BJ (cell line): Measurements from ENCODE around the gene RANBP17. TPM values are rescaled to one million over a fixed set of nuclear protein-coding genes. Genes with fewer than 3 reads are reported as not detected.

Experiments
- CTCF ChIA-PET: fragments of 350-600 bp; formaldehyde crosslinking; extraction: SDS; loops from one replicate; lab custom pipeline; 2021; ENCODE audit warnings: antibody characterized with exemption, inconsistent platforms; lab: Yijun Ruan, JAX
- POLR2A ChIA-PET: fragments of 300-600 bp; sonication (Branson Sonifier 250); formaldehyde crosslinking; extraction: SDS; loops from one replicate; lab custom pipeline; 2021; ENCODE audit warnings: antibody characterized with exemption; lab: Charles Lee
- DNase-seq: peaks from one replicate; pipeline ENCODE4 v3.0.0-alpha.2; 2011; ENCODE audit warnings: low read depth
- H3K27me3 ChIP-seq: 2 replicates; pipeline ENCODE4 v1.6.0; 2011; ENCODE audit warnings: low read length; ENCODE audit not compliant: control insufficient read depth, insufficient read depth
- H3K36me3 ChIP-seq: 2 replicates; pipeline ENCODE4 v1.5.1; 2011; ENCODE audit warnings: low read length; ENCODE audit not compliant: control insufficient read depth, insufficient read depth
- H3K4me3 ChIP-seq: 2 replicates; pipeline ENCODE4 v1.5.1; 2011; ENCODE audit warnings: low read depth, mild to moderate bottlenecking, control low read depth, low read length
- CTCF ChIP-seq: IDR thresholded peaks from 2 replicates; pipeline ENCODE4 v1.5.1; 2011; ENCODE audit warnings: low read depth, mild to moderate bottlenecking, control low read depth, inconsistent platforms, low read length, moderate library complexity; ENCODE audit not compliant: insufficient read depth
- polyA plus RNA-seq: library from polyadenylated mRNA; depleted of rRNA; stranded (reverse); fragments of >200 nt; gene quantifications from 2 replicates; pipeline ENCODE4 v1.2.3, GENCODE V29; 2011

RANBP17 gene
- polyA plus RNA-seq, 1 experiment, result 10.5 TPM

- Histone ChIP-seq H3K36me3 (no peaks in the 10 kb centered on the region), H3K27me3 (no peaks in the 10 kb centered on the region), H3K4me3 (no peak overlapping the region)
- no peak for TF ChIP-seq CTCF
- POLR2A ChIA-PET, result no interaction called here
- DNase-seq, result no peak
- CTCF ChIA-PET, result no interaction called here
These were observed 131.7 kb downstream of the RANBP17 start for GRCh38 chr5:170993476-170993875.

GRCh38 chr5:171010086-171010485, 148.3 kb downstream of the RANBP17 start:
- no peak for TF ChIP-seq CTCF
- Histone ChIP-seq H3K36me3 (no peaks in the 10 kb centered on the region), H3K27me3 (no peaks in the 10 kb centered on the region), H3K4me3 (no peak overlapping the region)
- POLR2A ChIA-PET, result interaction anchor here (0.5 kb wide), 1 partner anchor 36 kb away, joined by 3 read pairs; no protein-coding TSS in a partner anchor
- no peak for DNase-seq
- CTCF ChIA-PET, result no interaction called here

- no peaks in the 10 kb centered on the region for H3K36me3 ChIP-seq
- ChIA-PET POLR2A (no interaction called here), CTCF (no interaction called here)
- H3K27me3 ChIP-seq, result no peaks in the 10 kb centered on the region
- DNase-seq, result no peak
- no peak for TF ChIP-seq CTCF
- H3K4me3 ChIP-seq, result no peak overlapping the region
These were observed 149.0 kb downstream of the RANBP17 start for GRCh38 chr5:171010816-171011215.

GRCh38 chr5:171023508-171023907, 161.7 kb downstream of the RANBP17 start:
- ChIA-PET CTCF (no interaction called here), POLR2A (no interaction called here)
- H3K4me3 ChIP-seq, result no peak overlapping the region
- no peaks in the 10 kb centered on the region for H3K36me3 ChIP-seq
- TF ChIP-seq CTCF, result no peak
- H3K27me3 ChIP-seq, result no peaks in the 10 kb centered on the region
- DNase-seq, result no peak

- CTCF ChIA-PET, result no interaction called here
- no peaks in the 10 kb centered on the region for H3K36me3 ChIP-seq
- POLR2A ChIA-PET, result no interaction called here
- no peak for DNase-seq
- no peaks in the 10 kb centered on the region for H3K27me3 ChIP-seq
- H3K4me3 ChIP-seq, result no peak overlapping the region
- no peak for TF ChIP-seq CTCF
These were observed 162.3 kb downstream of the RANBP17 start for GRCh38 chr5:171024084-171024483.
